Renal cortex interstitium (tissue), 11 donors: Measurements from ENCODE around the gene SULT4A1. TPM values are rescaled to one million over a fixed set of nuclear protein-coding genes. Genes with fewer than 3 reads are reported as not detected.

Source experiments
- DNase-seq, 11 donors: peaks; one replicate each; pipeline ENCODE4 v3.0.0-alpha.2; 2013; ENCODE audit warnings: low read depth in 9 of 11, low spot score in 4 of 11; ENCODE audit errors: extremely low read depth in 1 of 11
- polyA plus RNA-seq, 3 donors: library from polyadenylated mRNA; unstranded; fragments of 120-200 nt; gene quantifications; one replicate each; pipeline ENCODE4 v1.2.1, GENCODE V29; 2013; ENCODE audit not compliant: insufficient read length in 3 of 3

SULT4A1 gene
- polyA plus RNA-seq, 3 donors, result 2.9 to 5.6 (median 3.2) TPM

GRCh38 chr22:43851058-43851978 lies 11.0 kb downstream of the SULT4A1 start:
- no peak for DNase-seq

- no peak for DNase-seq
These were observed 11.8 kb downstream of the SULT4A1 start for GRCh38 chr22:43850529-43850928.

GRCh38 chr22:43849731-43850130 lies 12.6 kb downstream of the SULT4A1 start:
- DNase-seq, result no peak

- DNase-seq, result no peak
These were observed 13.7 kb downstream of the SULT4A1 start for GRCh38 chr22:43848366-43849171.

GRCh38 chr22:43847376-43848289 lies 14.7 kb downstream of the SULT4A1 start:
- DNase-seq, result no peak

GRCh38 chr22:43846966-43847365 lies 15.3 kb downstream of the SULT4A1 start:
- DNase-seq, result no peak

- DNase-seq, result no peak
These were observed 16.3 kb downstream of the SULT4A1 start for GRCh38 chr22:43845981-43846380.

GRCh38 chr22:43844560-43845545 lies 17.5 kb downstream of the SULT4A1 start:
- DNase-seq, result no peak

GRCh38 chr22:43843783-43844530 lies 18.4 kb downstream of the SULT4A1 start:
- DNase-seq, result no peak

GRCh38 chr22:43841742-43842141 lies 20.6 kb downstream of the SULT4A1 start:
- no peak for DNase-seq

- no peak for DNase-seq
These were observed 21.5 kb downstream of the SULT4A1 start for GRCh38 chr22:43840851-43841250.

GRCh38 chr22:43840431-43840830 lies 21.9 kb downstream of the SULT4A1 start:
- DNase-seq, result no peak

- no peak for DNase-seq
These were observed 22.5 kb downstream of the SULT4A1 start for GRCh38 chr22:43839781-43840180.

- DNase-seq, result no peak
These were observed 23.6 kb downstream of the SULT4A1 start for GRCh38 chr22:43838571-43839307.

- no peak for DNase-seq
These were observed 24.2 kb downstream of the SULT4A1 start for GRCh38 chr22:43838161-43838560.

GRCh38 chr22:43837666-43838065 lies 24.6 kb downstream of the SULT4A1 start:
- DNase-seq, result no peak

GRCh38 chr22:43835736-43836135 lies 26.6 kb downstream of the SULT4A1 start:
- no peak for DNase-seq
